GM19468 (cell line): ENCODE measurements around the gene TMEM260.
"Not testable (repeated sequence)": the region's sequence is repeated elsewhere in the genome, so short reads cannot be mapped to it uniquely, and the experiment has no call there.

ENCODE experiments used
- ATAC-seq: cut with Tn5 transposase; IDR thresholded peaks from one replicate; pipeline ENCODE4 v1.9.1; 2021; ENCODE audit warnings: mild to moderate bottlenecking, moderate library complexity, moderate number of reproducible peaks; ENCODE audit not compliant: unreplicated experiment; ENCODE audit errors: extremely low read depth

TMEM260 gene

DNA sequence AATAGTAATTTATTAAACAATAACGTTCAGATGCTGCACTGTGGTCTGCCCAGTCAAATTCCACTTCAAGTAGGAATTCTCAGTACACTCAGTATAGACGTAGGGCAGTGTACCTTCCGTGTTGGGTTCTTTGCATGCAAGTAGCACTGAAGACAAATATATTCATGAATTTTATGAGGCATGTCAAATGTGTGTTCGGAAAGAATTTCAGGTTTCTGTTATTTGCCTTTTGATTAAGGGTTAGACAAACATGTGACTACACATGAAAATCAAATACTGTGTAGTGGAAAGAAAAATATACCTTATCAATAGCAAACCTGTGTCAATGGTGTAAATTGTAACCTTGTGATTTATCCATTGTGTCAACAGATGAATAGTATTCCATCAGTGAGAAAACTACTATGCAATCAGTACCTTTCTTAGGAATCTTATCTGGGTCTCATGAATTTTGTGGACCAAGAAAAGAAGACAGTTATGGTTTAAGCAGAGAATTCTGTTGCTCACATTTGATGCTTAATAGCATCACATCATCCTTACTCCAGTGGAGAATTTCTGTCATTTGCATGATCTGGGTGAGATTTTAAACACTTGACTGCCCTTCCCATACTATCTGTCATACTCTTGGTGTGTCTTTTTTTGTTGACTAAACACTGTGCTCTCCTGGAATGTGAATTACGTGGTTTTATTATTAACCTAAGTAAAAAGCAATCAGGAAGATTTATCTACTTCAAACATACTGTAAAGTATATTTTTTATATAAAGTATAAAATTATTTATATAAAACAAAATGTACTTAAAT, 13.3 kb downstream of the TMEM260 start:
- no peak for ATAC-seq

- ATAC-seq, result no peak
These were observed 14.8 kb downstream of the TMEM260 start for GRCh38 chr14:56594428-56594827.

DNA sequence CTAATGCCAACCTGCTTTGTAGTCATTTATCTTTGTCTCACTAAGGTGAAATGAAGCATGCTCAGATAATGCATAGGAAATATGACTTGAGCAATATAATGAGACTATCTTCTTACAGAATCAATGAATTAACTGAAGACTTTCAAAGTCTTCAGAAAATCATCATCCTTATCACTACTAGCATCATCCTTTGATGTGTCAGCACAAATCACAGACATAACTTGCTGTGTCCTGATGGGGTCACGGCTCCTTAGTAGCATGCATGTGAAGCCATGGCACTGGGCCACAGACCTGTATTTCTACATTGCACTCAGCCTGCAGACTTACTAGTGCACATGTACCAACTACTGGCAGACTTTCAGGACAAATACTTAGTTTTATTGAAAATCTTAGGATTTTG, 18.9 kb downstream of the TMEM260 start:
- ATAC-seq, result no peak

GRCh38 chr14:56603648-56604047, 24.1 kb downstream of the TMEM260 start:
- ATAC-seq, result no peak

- no peak for ATAC-seq
These were observed 29.1 kb downstream of the TMEM260 start for GRCh38 chr14:56608689-56609088.

DNA sequence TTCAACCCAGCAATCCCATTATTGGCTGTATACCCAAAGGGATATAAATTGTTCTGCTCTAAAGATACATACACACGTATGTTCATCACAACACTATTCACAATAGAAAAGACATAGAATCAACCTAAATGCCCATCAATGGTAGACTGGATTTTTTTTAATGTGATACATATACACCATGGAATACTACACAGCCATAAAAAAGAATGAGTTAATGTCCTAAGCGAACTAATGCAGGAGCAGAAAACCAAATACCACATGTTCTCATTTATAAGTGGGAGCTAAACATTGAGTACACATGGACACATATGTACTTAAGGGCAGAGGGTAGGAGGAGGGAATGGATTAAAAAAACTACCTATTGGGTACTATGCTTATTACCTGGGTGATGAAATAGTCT, 32.1 kb downstream of the TMEM260 start:
- ATAC-seq, result not testable (repeated sequence)

DNA sequence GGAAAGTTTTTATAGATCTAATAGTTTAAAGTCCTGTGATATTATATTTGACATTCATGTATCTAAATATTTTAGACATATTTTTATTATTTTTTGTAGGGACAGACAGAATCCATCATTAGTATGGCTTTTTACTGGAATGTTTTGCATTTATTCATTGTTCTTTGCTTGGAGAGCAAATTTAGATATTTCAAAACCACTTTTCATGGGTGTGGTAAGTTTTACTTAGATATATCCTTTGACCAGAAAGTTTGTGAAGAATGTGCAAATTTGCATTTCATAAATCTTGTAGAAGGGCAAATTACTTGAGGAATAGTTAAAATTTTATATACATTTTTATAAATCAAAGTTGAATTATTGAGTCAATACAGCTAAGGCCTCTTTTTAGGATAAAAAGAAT, 37.5 kb downstream of the TMEM260 start:
- no peak for ATAC-seq

DNA sequence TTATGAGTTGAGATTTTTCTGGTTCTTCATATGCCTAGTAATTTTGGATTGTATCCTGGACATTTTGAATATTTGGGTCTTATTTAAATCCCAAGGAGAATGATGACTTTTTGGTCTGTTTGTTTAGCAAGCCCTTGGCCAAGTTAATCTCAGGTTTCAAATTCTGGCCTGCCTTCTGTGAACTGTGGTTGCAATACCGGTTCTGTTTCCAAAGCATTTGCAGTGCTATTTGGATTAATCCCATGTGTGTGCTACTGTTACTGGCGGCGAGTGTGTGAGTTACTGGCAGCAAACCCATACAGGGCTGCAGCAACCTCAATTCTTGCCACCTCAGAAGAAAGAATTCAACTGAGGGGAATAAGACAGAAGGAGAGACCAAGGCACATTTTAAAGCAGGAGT, 51.1 kb downstream of the TMEM260 start:
- no peak for ATAC-seq

GRCh38 chr14:56632195-56632594, 52.6 kb downstream of the TMEM260 start:
- ATAC-seq, result no peak

DNA sequence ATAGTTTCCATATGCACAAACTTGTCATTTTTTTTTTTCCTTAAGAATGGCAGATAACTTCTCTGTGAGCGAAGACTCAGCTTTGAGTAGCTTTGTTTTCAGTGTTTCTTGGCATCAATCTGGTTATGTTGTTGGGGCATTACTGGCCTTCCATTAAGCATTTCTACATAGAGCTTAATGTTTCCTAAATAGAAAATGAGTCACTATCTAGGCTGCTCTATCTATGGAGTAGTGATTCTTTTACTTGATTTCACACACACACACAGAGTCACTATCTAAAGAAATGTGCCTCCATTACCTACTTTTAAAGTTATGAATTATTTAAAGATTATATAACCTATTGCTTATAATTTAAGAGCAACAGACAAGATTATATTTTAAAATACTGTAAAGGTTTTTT, 53.9 kb downstream of the TMEM260 start:
- no peak for ATAC-seq

DNA sequence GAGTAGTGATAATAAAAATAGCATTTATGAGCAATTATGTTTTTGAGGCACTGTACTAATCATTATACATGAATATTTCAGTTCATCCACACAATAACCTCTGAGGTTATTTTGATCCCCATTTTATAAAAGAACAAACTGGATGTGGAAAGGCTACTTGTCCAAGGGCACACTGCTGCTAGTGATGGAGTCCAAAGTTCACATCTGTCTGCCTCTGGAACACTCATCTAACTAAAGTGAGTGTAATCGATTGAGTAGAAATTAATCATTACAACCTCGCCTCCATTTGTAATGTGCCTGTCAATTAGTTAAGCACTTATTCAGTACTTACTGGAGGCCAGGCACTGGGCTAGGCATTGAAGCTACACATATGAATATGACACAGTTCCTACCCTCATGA, 55.4 kb downstream of the TMEM260 start:
- ATAC-seq, result no peak

GRCh38 chr14:56647493-56647892, 67.9 kb downstream of the TMEM260 start:
- no peak for ATAC-seq

- ATAC-seq, result no peak
These were observed 69.1 kb downstream of the TMEM260 start for GRCh38 chr14:56648508-56649301.

GRCh38 chr14:56649382-56649781, 69.8 kb downstream of the TMEM260 start:
- ATAC-seq, result no peak

- ATAC-seq, result no peak
These were observed 70.5 kb downstream of the TMEM260 start for GRCh38 chr14:56650048-56650447.

GRCh38 chr14:56650979-56651378, 71.4 kb downstream of the TMEM260 start:
- no peak for ATAC-seq

GRCh38 chr14:56657604-56658003, 78.0 kb downstream of the TMEM260 start:
- ATAC-seq, result no peak

DNA sequence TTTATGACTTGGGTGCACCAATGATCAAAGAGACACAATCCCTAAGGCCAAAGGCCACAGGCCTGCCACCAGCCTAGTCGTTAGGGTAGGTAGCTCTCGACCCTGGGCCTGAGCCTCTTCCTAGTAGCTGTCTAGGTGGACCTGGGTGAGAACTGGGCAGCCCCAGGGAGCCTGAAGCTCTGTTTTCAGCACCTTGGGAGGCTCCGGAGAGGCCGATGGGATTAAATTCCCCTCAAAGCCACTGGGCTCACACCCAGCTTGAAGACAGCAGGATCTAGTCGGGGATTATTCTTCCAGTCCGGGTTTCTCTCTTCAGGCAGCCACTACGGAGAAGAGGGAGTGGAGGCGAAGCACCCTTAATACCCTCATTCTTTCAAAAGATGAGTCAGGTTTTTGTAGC, 79.8 kb downstream of the TMEM260 start:
- ATAC-seq, result no peak

DNA sequence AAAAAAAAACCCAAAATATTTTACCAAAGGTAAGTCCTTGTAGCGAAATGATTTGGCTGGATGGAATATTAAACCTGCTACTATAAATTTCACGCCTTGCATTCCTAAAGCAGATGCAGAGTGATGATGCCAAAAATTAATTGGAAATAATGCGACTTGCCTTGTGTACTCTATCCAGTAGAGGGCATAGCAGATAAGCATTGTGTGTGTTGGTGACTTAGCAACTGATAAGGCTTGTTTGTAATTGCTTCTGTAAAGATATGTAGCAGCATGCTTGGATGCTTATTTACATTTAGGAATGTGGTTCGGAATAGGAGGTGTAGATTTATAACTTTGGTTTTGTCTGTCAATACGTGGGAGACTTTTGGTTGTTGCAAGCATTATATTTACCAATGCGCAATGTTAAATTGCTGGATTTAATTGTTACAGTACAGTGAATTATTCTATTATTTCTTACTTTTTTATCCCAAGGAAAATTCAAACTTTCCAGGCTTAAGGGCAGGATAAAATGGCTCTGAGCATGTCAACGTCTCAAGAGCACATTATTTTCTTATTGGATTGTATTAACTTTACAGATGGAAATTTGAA, 80.5 kb downstream of the TMEM260 start:
- ATAC-seq, result no peak

DNA sequence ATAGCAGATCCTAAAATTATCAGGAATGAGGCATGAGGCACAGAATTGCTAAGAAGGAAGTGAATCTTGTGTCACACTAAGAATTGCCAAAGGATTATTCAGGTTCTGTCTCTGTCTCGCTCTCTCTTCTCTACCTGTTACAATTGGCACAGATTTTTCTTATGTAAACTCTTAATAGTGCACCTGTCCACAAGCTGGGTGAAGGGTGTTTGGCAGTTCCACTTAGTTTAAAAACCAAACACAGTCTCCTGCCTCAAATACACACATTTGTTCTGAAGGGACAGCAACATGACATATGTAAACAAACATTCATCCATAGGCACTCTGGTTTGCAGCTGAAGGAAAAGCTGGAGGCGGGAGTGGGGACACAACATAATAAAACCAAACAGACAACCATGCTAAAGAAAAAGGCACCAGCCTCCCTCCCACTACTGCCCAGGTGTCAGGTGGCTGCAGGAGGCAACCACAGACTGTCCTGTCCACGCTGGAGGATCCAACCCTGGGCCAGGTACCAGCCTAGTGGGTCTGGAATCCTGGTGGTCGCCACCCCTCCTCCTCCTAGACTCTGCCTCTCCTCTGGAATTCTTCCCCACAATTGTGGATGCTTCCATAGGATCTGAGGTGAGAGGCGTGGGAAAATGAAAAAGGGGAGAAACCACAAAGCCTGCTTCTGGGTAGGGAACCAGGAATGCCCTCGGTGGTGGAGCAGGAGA, 81.2 kb downstream of the TMEM260 start:
- ATAC-seq, result no peak

- no peak for ATAC-seq
These were observed 81.9 kb downstream of the TMEM260 start for GRCh38 chr14:56661478-56661877.
